GM18498 (cell line): ENCODE results near the gene CCRL2.
A peak's percentile ranks its signal among the peaks of the same experiment; 100 is the strongest.
"Not testable (repeated sequence)": the region's sequence is repeated elsewhere in the genome, so short reads cannot be mapped to it uniquely, and the experiment has no call there.

Experiments
- ATAC-seq: cut with Tn5 transposase; IDR thresholded peaks from one replicate; pipeline ENCODE4 v1.9.1; 2021; ENCODE audit warnings: mild to moderate bottlenecking, moderate library complexity; ENCODE audit not compliant: unreplicated experiment

The CCRL2 gene

DNA sequence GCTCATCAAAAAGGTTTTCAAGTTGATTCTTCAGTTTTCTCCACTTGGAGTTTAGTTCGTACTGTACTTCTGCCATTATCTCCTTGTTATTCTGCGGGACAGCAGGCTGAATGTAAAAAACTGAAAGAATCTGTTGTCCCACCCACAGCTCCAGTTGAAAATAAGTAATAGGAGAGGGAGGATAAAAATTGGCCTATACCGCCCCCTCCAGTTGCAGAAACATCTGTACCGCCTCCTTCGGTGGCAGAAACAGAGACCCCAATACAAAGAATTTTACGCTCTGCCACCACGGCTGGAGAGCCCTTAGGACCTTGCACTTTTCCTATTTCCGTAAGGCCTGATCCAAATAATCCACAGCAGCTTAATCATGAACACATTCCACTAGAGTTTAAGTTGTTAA is 20.3 kb downstream of the CCRL2 start:
- not testable (repeated sequence) for ATAC-seq

DNA sequence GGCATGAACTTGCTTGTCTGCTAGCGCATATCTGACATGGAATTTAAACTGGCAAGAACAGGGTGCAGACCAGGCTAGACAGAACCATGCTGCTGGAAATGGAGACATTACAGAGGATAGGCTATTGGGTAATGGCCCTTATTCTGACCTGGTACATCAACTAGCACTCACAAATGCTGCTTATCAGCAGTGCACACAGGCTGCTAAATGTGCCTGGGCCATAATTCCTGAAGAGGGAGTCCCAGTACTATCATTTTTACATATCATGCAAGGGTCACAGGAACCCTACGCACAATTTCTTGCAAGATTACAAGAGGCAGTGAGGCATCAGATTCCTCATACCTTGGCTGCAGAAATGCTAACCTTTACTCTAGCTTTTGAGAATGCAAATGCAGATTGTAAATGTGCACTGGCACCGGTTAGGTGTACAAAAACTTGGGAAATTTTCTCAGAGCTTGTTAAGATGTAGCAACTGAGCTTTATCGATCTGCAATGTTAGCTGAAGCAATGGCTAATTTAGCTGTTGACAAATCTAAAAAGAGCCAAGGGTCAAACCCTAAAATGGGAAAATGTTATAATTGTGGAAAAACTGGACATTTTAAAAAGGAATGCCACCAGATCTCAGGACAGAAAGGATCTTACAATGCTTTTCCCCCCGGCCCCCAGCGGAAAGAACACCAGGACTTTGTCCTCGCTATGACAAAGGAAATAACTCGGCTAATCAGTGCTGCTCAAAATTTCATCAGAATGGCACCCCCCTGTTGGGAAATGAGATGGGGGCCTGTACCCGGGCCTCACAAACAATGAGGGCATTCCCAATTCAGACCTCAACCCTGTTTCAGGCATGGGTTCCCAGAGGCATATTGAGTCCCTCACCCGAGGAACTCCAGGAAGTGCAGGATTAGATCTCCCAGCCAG is 21.1 kb downstream of the CCRL2 start:
- ATAC-seq, result no peak

DNA sequence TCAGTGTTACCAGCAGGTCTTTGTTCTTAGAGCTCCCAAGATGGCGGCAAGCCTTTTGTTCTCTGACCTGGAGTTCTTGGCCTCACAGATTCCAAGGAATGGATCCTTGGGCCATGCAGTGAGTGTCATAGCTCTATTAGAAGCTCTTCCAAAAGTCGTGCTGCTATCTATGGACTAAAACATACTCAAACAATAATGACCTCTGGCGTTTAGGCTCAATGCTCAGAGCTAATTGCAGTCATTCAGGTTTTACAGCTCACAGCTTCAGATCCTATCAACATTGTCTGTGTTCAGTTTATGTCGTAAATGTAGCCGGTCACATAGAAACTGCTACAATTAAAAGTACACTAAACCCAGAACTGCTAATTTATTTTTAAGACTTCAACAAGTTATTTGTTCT is 22.2 kb downstream of the CCRL2 start:
- ATAC-seq, result no peak

DNA sequence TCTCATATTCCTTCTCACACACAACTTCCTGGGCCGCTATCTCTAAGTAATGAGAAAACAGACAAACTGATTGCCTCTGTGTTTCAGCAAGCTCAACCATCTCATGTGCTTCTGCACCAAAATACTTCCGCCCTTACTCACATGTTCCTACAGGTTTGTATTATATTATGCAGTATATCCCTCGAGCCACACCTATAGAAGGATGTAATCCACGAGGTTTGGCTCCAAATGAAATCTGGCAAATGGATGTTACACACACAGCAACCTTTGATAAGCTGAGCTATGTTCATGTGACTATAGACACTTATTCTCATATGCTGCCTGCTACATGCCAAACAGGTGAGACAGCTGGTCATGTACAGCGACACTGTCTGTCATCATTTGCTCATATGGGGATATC is 22.6 kb downstream of the CCRL2 start:
- ATAC-seq, result no peak

- ATAC-seq, result not testable (repeated sequence)
Observed at GRCh38 chr3:46430879-46431278, 23.8 kb downstream of the CCRL2 start.

DNA sequence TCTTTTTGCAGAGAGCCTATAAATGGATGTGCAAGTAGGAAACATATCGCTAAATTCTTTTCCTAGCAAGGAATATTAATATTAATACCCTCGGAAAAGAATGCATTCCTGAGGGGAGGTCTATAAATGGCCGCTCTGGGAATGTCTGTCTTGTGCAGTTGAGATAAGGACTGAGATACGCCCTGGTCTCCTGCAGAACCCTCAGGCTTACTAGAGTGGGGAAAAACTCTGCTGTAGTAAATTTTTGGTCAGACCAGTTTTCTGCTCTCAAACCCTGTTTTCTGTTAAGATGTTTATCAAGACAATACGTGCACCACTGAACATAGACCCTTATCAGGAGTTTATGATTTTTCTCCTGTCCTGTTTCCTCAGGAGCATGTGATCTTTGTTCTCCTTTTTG is 24.8 kb downstream of the CCRL2 start:
- ATAC-seq, result not testable (repeated sequence)

DNA sequence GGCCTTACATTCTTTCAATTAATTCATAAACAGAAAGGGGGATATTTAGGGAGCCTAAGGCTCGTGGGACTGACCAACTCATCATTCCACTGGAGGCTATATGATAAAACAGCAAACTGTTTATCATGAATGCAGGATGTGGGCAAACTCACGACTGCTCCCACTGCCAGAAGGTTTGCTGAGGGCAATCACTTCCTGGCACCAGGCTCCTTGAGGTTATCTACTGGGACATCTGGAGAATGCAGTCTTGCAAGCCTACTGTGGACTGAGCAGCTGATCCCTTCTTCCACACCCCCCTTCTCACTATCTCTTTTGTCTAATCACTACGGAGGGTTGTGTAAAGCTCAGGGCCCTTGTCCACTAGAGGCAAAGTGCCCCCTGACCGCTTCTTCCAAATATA is 26.1 kb downstream of the CCRL2 start:
- ATAC-seq, result not testable (repeated sequence)

DNA sequence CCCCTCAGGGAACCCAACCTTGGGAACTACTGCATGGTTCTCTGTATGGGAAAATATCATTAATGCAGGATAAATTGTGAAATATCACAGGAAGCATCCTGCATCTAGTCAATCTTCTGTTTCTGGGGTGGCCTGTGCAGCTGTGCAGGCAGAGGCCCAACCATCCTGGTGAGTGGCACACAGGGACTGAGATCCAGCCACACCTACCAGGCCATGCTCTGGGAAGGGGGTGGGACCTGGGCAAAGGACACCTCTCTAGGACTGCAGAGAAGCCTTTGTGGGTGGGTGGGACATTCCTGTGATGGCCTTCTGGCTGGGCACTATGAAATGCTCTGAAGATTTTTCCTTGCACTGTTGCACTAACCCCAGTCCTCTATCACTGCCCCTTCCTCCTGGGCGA is 26.8 kb downstream of the CCRL2 start:
- ATAC-seq, result no peak

DNA sequence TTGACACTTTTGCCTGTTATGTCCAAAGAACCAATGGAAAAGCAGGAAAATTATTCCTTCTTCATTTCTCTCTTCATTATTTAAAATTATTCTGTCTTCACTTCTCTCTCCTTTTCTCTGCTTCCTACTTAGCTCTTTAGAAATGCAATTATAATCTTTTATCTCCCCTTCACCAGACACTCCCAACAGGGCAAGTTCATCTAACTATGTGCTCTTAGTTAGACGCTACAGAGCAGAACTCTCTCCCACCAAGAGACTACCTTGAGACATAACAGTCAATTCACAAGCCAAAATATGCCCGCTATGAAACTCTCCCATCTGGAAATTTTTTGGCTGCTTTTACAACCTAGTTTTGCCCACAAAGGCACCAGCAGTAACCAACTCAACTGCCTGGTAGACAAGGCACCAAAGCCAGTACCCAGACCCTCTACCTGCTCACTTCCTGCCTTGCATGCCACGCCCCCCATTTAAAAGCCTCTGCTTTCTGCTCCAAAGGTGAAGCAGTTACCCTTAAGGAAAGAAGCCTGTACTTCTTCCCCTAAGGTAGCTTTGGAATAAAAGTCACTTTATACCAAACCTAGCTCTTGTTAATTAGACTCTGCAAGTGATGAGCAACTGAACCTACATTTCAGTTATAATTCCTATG is 28.1 kb downstream of the CCRL2 start:
- no peak for ATAC-seq

- ATAC-seq, result no peak
Observed at GRCh38 chr3:46438831-46439230, 31.8 kb downstream of the CCRL2 start.

DNA sequence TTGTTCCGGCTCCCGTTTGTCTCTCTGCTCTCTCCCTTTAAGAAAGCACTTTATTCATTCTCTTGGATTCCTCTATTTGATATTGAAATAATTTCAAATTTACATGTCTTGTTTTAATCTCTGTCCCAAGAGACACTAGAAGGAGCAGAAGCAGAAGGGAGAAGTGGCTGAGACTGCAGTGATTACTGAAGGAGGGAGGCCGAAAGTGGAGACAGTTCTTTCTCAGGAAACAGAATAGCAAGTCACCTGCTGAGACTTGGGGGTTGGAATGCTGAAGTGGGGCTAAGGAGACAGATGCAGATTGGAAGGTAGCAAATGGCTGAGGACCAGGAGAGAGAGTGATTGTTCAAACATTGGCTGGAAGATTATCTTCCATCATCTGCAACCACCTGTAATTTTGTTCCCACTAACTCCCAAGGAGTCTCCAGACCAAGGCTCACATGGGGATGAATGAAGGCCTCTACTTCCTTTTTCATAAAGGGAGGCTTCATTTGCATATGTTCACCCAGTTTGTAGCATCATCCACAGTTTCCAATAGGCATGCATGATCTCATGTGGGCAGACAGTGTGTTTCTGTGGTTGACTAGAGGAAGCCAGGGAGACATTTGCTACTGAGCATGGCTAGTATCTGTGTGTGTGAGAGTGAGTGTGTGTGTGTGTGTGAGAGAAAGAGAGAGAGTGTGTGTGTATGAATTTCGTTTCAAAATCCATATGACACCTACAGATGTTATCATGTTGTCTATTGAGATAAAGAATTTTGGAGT is 33.7 kb downstream of the CCRL2 start:
- peak; percentile 96 for ATAC-seq

GRCh38 chr3:46442576-46443530 is 35.8 kb downstream of the CCRL2 start:
- ATAC-seq, result no peak

DNA sequence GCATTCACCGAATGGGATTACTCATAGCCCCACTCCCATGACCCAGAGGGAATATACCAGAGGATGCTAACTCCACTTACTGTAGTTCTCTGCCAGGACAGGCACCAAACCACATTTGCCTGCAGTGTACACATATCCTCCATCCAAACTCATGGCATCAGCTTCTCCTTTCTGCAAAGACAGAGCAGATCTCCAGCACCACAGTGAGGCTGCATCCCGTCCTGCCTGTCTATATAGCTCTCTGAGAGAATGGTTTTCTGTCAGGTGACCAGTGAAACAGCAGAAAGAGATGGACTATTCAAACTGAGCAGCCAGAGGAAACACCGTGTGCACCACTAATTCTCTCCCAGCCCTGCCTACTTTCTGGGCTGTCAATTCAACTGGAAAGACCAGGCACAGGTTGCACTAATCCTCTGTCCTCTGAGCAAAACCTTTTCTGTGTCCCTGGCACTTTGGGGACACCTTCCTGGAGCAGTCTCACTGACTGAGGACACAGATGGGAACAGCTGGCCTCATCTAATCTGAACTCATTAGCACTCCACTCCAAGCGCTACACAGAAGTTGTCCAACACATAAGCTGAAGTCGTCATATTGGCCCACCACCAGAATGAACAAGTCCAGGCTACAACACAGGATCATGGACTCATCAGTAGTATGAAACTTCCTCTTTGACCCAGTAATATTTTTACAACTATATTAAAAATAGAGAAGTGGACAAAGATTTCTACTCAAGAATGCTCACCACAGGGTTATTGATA is 40.3 kb downstream of the CCRL2 start:
- ATAC-seq, result no peak

- ATAC-seq, result no peak
Observed at GRCh38 chr3:46448721-46449120, 41.7 kb downstream of the CCRL2 start.

- no peak for ATAC-seq
Observed at GRCh38 chr3:46449755-46450552, 42.9 kb downstream of the CCRL2 start.

GRCh38 chr3:46453526-46454208 is 46.6 kb downstream of the CCRL2 start:
- no peak for ATAC-seq

DNA sequence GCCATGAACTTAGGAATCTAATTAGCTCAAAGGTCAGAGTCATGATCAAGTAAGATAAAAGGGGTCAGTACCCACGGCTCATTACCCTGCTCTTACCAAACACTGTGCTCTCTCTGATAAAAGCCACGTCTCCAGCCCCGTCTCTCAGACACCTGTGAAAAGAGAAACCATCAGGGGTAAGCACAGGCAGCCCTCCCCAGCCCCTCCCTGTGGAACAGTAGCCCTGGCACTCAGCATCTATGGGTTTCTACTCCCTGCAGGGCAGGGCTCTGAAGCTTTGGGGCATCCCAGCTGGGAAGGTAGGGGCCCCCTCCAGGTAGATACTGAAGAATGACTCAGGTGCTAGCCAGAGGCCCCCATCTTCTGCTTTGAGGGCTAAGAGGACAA is 47.1 kb downstream of the CCRL2 start:
- no peak for ATAC-seq

DNA sequence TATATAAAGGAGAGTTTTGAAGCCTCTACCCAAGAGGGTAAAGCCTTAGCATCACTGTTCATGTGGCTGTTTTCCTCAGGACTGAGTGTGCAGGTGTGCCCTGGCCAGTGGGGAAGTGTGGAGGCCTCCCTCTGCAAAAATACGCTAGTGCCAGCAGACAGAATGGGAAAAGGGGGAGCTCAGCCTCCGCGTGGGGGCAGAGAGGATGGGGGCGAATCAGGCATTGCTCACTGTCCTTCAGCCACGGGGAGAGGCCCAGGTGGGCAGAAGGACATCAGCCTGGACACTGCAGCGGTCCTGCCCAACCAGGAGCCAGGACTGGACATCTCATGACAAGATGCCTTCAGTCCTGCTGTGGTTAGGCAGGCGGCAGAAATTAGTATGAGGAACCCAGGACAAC is 47.5 kb downstream of the CCRL2 start:
- ATAC-seq, result no peak
